H1 (cell line): ENCODE measurements around the gene ZNF316.

ENCODE experiments used
- POLR2AphosphoS5 ChIP-seq: IDR thresholded peaks from 2 replicates; pipeline ENCODE4 v1.6.1; 2011; ENCODE audit warnings: low read depth, low read length
- TF ChIP-seq, protein P1 (sequence below): IDR thresholded peaks from 2 replicates; pipeline ENCODE4 v1.6.1; 2012; ENCODE audit warnings: low read length, inconsistent platforms

DNA sequence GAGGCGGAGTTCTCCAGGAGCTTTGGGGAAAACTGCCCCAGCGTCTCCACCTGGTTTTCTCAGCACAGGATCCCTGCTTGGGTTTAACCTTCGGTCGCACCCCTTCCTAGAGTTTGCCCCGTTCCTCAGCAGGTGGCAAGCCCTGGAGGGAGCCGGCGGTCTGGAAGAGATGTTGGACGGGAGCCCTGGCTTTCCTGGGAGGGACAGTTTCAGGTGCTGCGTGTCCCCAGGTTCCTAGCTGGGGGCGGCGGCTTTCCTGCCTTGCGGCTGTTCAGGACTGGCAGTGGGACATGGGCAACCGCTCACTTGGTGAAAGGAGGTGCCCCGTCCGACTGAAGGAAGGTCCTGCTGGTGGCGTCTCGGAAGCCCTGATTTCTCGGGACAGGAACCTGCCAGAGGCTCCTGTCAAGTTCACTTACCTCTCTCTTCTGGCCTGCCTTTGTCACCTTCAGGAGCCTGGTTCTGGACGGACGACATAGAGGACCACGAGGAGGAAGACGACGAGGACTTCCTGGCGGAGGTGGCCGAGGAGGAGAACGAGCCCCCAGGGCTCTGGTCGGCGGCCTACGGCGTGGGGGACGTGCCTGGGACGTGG lies 14.8 kb downstream of the ZNF316 start:
- TF ChIP-seq, protein P1, sequence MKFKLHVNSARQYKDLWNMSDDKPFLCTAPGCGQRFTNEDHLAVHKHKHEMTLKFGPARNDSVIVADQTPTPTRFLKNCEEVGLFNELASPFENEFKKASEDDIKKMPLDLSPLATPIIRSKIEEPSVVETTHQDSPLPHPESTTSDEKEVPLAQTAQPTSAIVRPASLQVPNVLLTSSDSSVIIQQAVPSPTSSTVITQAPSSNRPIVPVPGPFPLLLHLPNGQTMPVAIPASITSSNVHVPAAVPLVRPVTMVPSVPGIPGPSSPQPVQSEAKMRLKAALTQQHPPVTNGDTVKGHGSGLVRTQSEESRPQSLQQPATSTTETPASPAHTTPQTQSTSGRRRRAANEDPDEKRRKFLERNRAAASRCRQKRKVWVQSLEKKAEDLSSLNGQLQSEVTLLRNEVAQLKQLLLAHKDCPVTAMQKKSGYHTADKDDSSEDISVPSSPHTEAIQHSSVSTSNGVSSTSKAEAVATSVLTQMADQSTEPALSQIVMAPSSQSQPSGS: no peak
- TF ChIP-seq POLR2AphosphoS5: no peak
